Glomerular endothelial cell (primary cell): ENCODE measurements around the gene PRAMEF14. TPM values are rescaled to one million over a fixed set of nuclear protein-coding genes. Genes with fewer than 3 reads are reported as not detected.

Experiments
- total RNA-seq: library from RNA; depleted of rRNA; stranded (reverse); fragments of >200 nt; gene quantifications from 2 replicates; pipeline ENCODE4 v1.2.3, GENCODE V29; 2015

PRAMEF14 gene
- total RNA-seq, 1 donor from 2014 or later: not detected

Other genes with a start within 250 kb of the PRAMEF14 start
- not detected in 2 replicates for gene HNRNPCL2, start 230.3 kb downstream of the PRAMEF14 start, total RNA-seq
- gene PRAMEF26, start 191.1 kb downstream of the PRAMEF14 start, total RNA-seq: not detected in 2 replicates
- 1.5 TPM in 1 of 2 replicates, not detected in the other for gene HNRNPCL4, start 181.5 kb downstream of the PRAMEF14 start, total RNA-seq
- gene PRAMEF9, start 175.3 kb downstream of the PRAMEF14 start, total RNA-seq: not detected in 2 replicates
- not detected in 2 replicates for gene PRAMEF13, start 145.7 kb downstream of the PRAMEF14 start, total RNA-seq
- not detected in 2 replicates for gene PRAMEF18, start 121.0 kb downstream of the PRAMEF14 start, total RNA-seq
- gene PRAMEF5, start 92.9 kb downstream of the PRAMEF14 start, total RNA-seq: not detected in 2 replicates
- not detected in 2 replicates for gene PRAMEF8, start 62.0 kb downstream of the PRAMEF14 start, total RNA-seq
- gene PRAMEF33, start 43.6 kb downstream of the PRAMEF14 start, total RNA-seq: not detected in 2 replicates
- gene PRAMEF15, start 31.6 kb downstream of the PRAMEF14 start, total RNA-seq: not detected in 2 replicates
- gene PRAMEF19, start 24.8 kb upstream of the PRAMEF14 start, total RNA-seq: not detected in 2 replicates
- not detected in 2 replicates for gene PRAMEF17, start 42.5 kb upstream of the PRAMEF14 start, total RNA-seq
- not detected in 2 replicates for gene PRAMEF20, start 63.3 kb upstream of the PRAMEF14 start, total RNA-seq
- 0.19 TPM in 1 of 2 replicates, not detected in the other for gene LRRC38, start 166.9 kb upstream of the PRAMEF14 start, total RNA-seq
- gene PDPN, start 236.7 kb upstream of the PRAMEF14 start, total RNA-seq: 4.2 and 14.8 TPM in 2 replicates